Measurements from ENCODE around the gene PROCR.
"Not testable (repeated sequence)": the region's sequence is repeated elsewhere in the genome, so short reads cannot be mapped to it uniquely, and the experiment has no call there.

Gene PROCR

GRCh38 chr20:35165221-35166185, 6.4 kb upstream of the PROCR start:
- no peak for DNase-seq

- DNase-seq, result no peak
These were observed 5.5 kb upstream of the PROCR start for GRCh38 chr20:35166242-35166830.

GRCh38 chr20:35167787-35168186, 4.1 kb upstream of the PROCR start:
- no peak for DNase-seq

GRCh38 chr20:35168701-35169409, 3.0 kb upstream of the PROCR start:
- not testable (repeated sequence) for DNase-seq

- no peak for DNase-seq
These were observed 477 bp upstream of the PROCR start for GRCh38 chr20:35171438-35171752.

GRCh38 chr20:35172434-35172806, 548 bp downstream of the PROCR start:
- no peak for DNase-seq

- no peak for DNase-seq
These were observed 1.8 kb downstream of the PROCR start for GRCh38 chr20:35173576-35174192.

- DNase-seq, result no peak
These were observed 2.8 kb downstream of the PROCR start for GRCh38 chr20:35174458-35175216.

- no peak for DNase-seq
These were observed 4.3 kb downstream of the PROCR start for GRCh38 chr20:35176132-35176531.

GRCh38 chr20:35179292-35180212, 7.7 kb downstream of the PROCR start:
- DNase-seq, result no peak

- no peak for DNase-seq
These were observed 8.4 kb downstream of the PROCR start for GRCh38 chr20:35180266-35180665.

GRCh38 chr20:35181731-35182130, 9.9 kb downstream of the PROCR start:
- no peak for DNase-seq

- not testable (repeated sequence) for DNase-seq
These were observed 14.9 kb downstream of the PROCR start for GRCh38 chr20:35186691-35187289.

- no peak for DNase-seq
These were observed 15.8 kb downstream of the PROCR start for GRCh38 chr20:35187584-35188190.

- DNase-seq, result not testable (repeated sequence)
These were observed 17.4 kb downstream of the PROCR start for GRCh38 chr20:35189223-35189622.

GRCh38 chr20:35190556-35190955, 18.7 kb downstream of the PROCR start:
- DNase-seq, result no peak

- DNase-seq, result no peak
These were observed 19.7 kb downstream of the PROCR start for GRCh38 chr20:35191419-35192117.

- DNase-seq, result no peak
These were observed 20.4 kb downstream of the PROCR start for GRCh38 chr20:35192118-35192872.
